GM10248 (cell line): ENCODE data around the gene ZNF304.

Experiments used
- CTCF ChIA-PET: fragments of 300-600 bp; sonication (Branson Sonifier 250); formaldehyde crosslinking; extraction: SDS; loops from one replicate; lab custom pipeline; 2021; ENCODE audit warnings: antibody characterized with exemption; lab: Yijun Ruan, JAX
- POLR2A ChIA-PET: fragments of 350-650 bp; sonication (Branson Sonifier 250); formaldehyde crosslinking; extraction: SDS; loops from one replicate; lab custom pipeline; 2020; ENCODE audit warnings: antibody characterized with exemption; lab: Yijun Ruan, JAX
- DNase-seq: peaks from one replicate; pipeline ENCODE4 v3.0.0; 2012; ENCODE audit errors: extremely low spot score
- CTCF ChIP-seq: IDR thresholded peaks from 2 replicates; pipeline ENCODE4 v1.5.1; 2012; ENCODE audit warnings: mild to moderate bottlenecking, low read depth; ENCODE audit errors: extremely low read depth, missing control alignments, control extremely low read depth

ZNF304 gene

GRCh38 chr19:57382806-57383488 lies 31.9 kb downstream of the ZNF304 start:
- ChIA-PET POLR2A (interaction anchor here (0.7 kb wide), 1 partner anchor 212 kb away, joined by 3 read pairs; no protein-coding TSS in a partner anchor), CTCF (no interaction called here)
- DNase-seq = no peak
- TF ChIP-seq CTCF = no peak

GRCh38 chr19:57389194-57389729 lies 38.2 kb downstream of the ZNF304 start:
- no peak for TF ChIP-seq CTCF
- CTCF ChIA-PET = interaction anchor here (1.0 to 2.5 kb wide), 6 partner anchors 14 to 35 kb away, joined by 3 to 13 read pairs (median 3); no protein-coding TSS in a partner anchor
- POLR2A ChIA-PET = no interaction called here
- DNase-seq = no peak

- TF ChIP-seq CTCF = peak; percentile 34
- CTCF ChIA-PET = interaction anchor here (1.0 to 2.5 kb wide), 6 partner anchors 14 to 36 kb away, joined by 3 to 13 read pairs (median 3); no protein-coding TSS in a partner anchor
- POLR2A ChIA-PET = no interaction called here
Measured at GRCh38 chr19:57389730-57390598, 38.9 kb downstream of the ZNF304 start, which contains the start of gene ZNF548. TSS of gene ZNF548 (plus strand) at chr19:57389854. CDS start at chr19:57390100, 246 bp downstream.

GRCh38 chr19:57395710-57396109 lies 44.6 kb downstream of the ZNF304 start:
- no peak for DNase-seq
- TF ChIP-seq CTCF = no peak
- ChIA-PET POLR2A (no interaction called here), CTCF (no interaction called here)

More at GRCh38 chr19:57389730-57390598, 38.9 kb downstream of the ZNF304 start, which contains the start of gene ZNF548:
- DNase-seq = peak; percentile 92

GRCh38 chr19:57398868-57399267 lies 47.8 kb downstream of the ZNF304 start:
- CTCF ChIA-PET = interaction anchor here (1.0 kb wide), 1 partner anchor 7 kb away, joined by 3 read pairs; no protein-coding TSS in a partner anchor
- no peak for DNase-seq
- POLR2A ChIA-PET = no interaction called here
- no peak for TF ChIP-seq CTCF
